Kidney epithelial cell (primary cell): Measurements from ENCODE around the gene ESAM. TPM values are rescaled to one million over a fixed set of nuclear protein-coding genes. Genes with fewer than 3 reads are reported as not detected.
A peak's percentile ranks its signal among the peaks of the same experiment; 100 is the strongest.

ENCODE experiments used
- DNase-seq: peaks from one replicate; pipeline ENCODE4 v3.0.0-alpha.2; 2010; ENCODE audit warnings: low read depth
- H3K27me3 ChIP-seq: 2 replicates; pipeline ENCODE4 v1.6.0; 2011; ENCODE audit warnings: low read length; ENCODE audit not compliant: control insufficient read depth, insufficient read depth
- H3K36me3 ChIP-seq: 2 replicates; pipeline ENCODE4 v1.5.1; 2011; ENCODE audit warnings: low read length; ENCODE audit not compliant: control insufficient read depth, insufficient read depth
- H3K4me3 ChIP-seq: 2 replicates; pipeline ENCODE4 v1.5.1; 2011; ENCODE audit warnings: low read depth, mild to moderate bottlenecking, control low read depth, low read length
- CTCF ChIP-seq: IDR thresholded peaks from 2 replicates; pipeline ENCODE4 v1.5.1; 2011; ENCODE audit warnings: mild to moderate bottlenecking, moderate library complexity, low read length, control low read depth, inconsistent platforms; ENCODE audit not compliant: insufficient read depth, poor library complexity, severe bottlenecking
- total RNA-seq: library from RNA; depleted of rRNA; stranded (reverse); fragments of >200 nt; gene quantifications from 2 replicates; pipeline ENCODE4 v1.2.3, GENCODE V29; 2015

Gene ESAM
- total RNA-seq, 1 donor from 2014 or later: 10.4 TPM

GRCh38 chr11:124760806-124761205 is 1.3 kb downstream of the ESAM start:
- Histone ChIP-seq H3K36me3 (no peaks in the 10 kb centered on the region), H3K27me3 (peaks cover 36% of the 10 kb centered on the region), H3K4me3 (no peak overlapping the region)
- no peak for TF ChIP-seq CTCF
- DNase-seq: no peak

- Histone ChIP-seq H3K36me3 (no peaks in the 10 kb centered on the region), H3K27me3 (peaks cover 36% of the 10 kb centered on the region), H3K4me3 (no peak overlapping the region)
- TF ChIP-seq CTCF: no peak
- no peak for DNase-seq
Measured at GRCh38 chr11:124760205-124760652, 1.9 kb downstream of the ESAM start.

GRCh38 chr11:124759266-124760204 is 2.6 kb downstream of the ESAM start:
- H3K4me3 ChIP-seq: peak overlapping the region; percentile 8
- H3K27me3 ChIP-seq: peaks cover 36% of the 10 kb centered on the region
- no peak for DNase-seq

GRCh38 chr11:124758355-124759265 is 3.5 kb downstream of the ESAM start:
- no peaks in the 10 kb centered on the region for H3K36me3 ChIP-seq
- H3K4me3 ChIP-seq: peak overlapping the region; percentile 8
- H3K27me3 ChIP-seq: peaks cover 36% of the 10 kb centered on the region
- no peak for DNase-seq
- peak; percentile 76 for TF ChIP-seq CTCF

More at GRCh38 chr11:124759266-124760204, 2.6 kb downstream of the ESAM start:
- no peaks in the 10 kb centered on the region for H3K36me3 ChIP-seq
- TF ChIP-seq CTCF: no peak

GRCh38 chr11:124757320-124757719 is 4.8 kb downstream of the ESAM start:
- Histone ChIP-seq H3K4me3 (no peak overlapping the region), H3K36me3 (no peaks in the 10 kb centered on the region), H3K27me3 (peaks cover 37% of the 10 kb centered on the region)
- no peak for DNase-seq
- TF ChIP-seq CTCF: no peak
